Calu3 (cell line): ENCODE measurements around the gene DNAH7. TPM values are rescaled to one million over a fixed set of nuclear protein-coding genes. Genes with fewer than 3 reads are reported as not detected.

Experiments
- BruUV-seq: library from RNA; stranded (reverse); fragments of 400-500 nt; replicated peaks from 2 replicates; lab custom pipeline; 2021; lab: Mats Ljungman, UMichigan
- CTCF ChIA-PET: fragments of 300-600 bp; sonication (Branson Sonifier 250); formaldehyde crosslinking; loops from one replicate; lab custom pipeline; 2022; ENCODE audit warnings: antibody characterized with exemption; lab: Charles Lee
- DNase-seq: peaks from one replicate; pipeline ENCODE4 v3.0.0; 2022
- H3K27ac Mint-ChIP-seq: one replicate; pipeline ENCODE4 v1.8.0; 2022; ENCODE audit warnings: mixed read lengths; ENCODE audit not compliant: unreplicated experiment
- H3K27me3 Mint-ChIP-seq: one replicate; pipeline ENCODE4 v1.8.0; 2022; ENCODE audit warnings: mixed read lengths; ENCODE audit not compliant: unreplicated experiment
- H3K36me3 Mint-ChIP-seq: one replicate; pipeline ENCODE4 v1.8.0; 2022; ENCODE audit warnings: mild to moderate bottlenecking, moderate library complexity, mixed read lengths; ENCODE audit not compliant: insufficient read depth, unreplicated experiment
- H3K4me1 Mint-ChIP-seq: one replicate; pipeline ENCODE4 v1.8.0; 2022; ENCODE audit warnings: mild to moderate bottlenecking, low read depth, mixed read lengths; ENCODE audit not compliant: unreplicated experiment
- H3K4me3 Mint-ChIP-seq: one replicate; pipeline ENCODE4 v1.8.0; 2022; ENCODE audit warnings: mild to moderate bottlenecking, low read depth, moderate library complexity, mixed read lengths; ENCODE audit not compliant: unreplicated experiment
- H3K9me3 Mint-ChIP-seq: one replicate; pipeline ENCODE4 v1.8.0; 2022; ENCODE audit warnings: low read depth, mixed read lengths; ENCODE audit not compliant: unreplicated experiment
- CTCF ChIP-seq: fragments of 200-600 bp; IDR thresholded peaks from one replicate; pipeline ENCODE4 v1.8.0; 2022; ENCODE audit warnings: antibody characterized with exemption; ENCODE audit not compliant: unreplicated experiment
- intact Hi-C: fragments of 100-400 bp; cut with micrococcal nuclease; formaldehyde crosslinking; loops from one replicate; pipeline ENCODE4 v1.10.0; 2022; ENCODE audit not compliant: unreplicated experiment
- total RNA-seq: library from RNA; stranded (reverse); gene quantifications from 2 replicates; pipeline ENCODE4 v1.2.3, GENCODE V29; 2022

DNAH7 gene
- total RNA-seq, 1 experiment from 2014 or later = 2.5 TPM

- H3K4me3 Mint-ChIP-seq = no peak overlapping the region
- no peaks in the 10 kb centered on the region for H3K9me3 Mint-ChIP-seq
- CTCF ChIA-PET = no interaction called here
Observed at GRCh38 chr2:195711478-195711877, 357.2 kb downstream of the DNAH7 start.

GRCh38 chr2:195709901-195710806 is 358.5 kb downstream of the DNAH7 start:
- H3K4me3 Mint-ChIP-seq = no peak overlapping the region
- no peak for DNase-seq
- TF ChIP-seq CTCF = no peak
- H3K9me3 Mint-ChIP-seq = no peaks in the 10 kb centered on the region
- peaks cover 9% of the 10 kb centered on the region for H3K4me1 Mint-ChIP-seq
- no peaks in the 10 kb centered on the region for H3K36me3 Mint-ChIP-seq
- CTCF ChIA-PET = no interaction called here
- H3K27ac Mint-ChIP-seq = no peak overlapping the region
- no TSS peak for BruUV-seq
- intact Hi-C loops = no loop called here
- H3K27me3 Mint-ChIP-seq = no peaks in the 10 kb centered on the region

More at GRCh38 chr2:195711478-195711877, 357.2 kb downstream of the DNAH7 start:
- no TSS peak for BruUV-seq
- Mint-ChIP-seq H3K27me3 (no peaks in the 10 kb centered on the region), H3K4me1 (peaks cover 9% of the 10 kb centered on the region), H3K27ac (no peak overlapping the region), H3K36me3 (no peaks in the 10 kb centered on the region)
- intact Hi-C loops = no loop called here
- TF ChIP-seq CTCF = no peak
- DNase-seq = no peak

- no TSS peak for BruUV-seq
- TF ChIP-seq CTCF = no peak
- no peaks in the 10 kb centered on the region for H3K27me3 Mint-ChIP-seq
Observed at GRCh38 chr2:195706161-195706900, 362.3 kb downstream of the DNAH7 start.

GRCh38 chr2:195700480-195700879 is 368.2 kb downstream of the DNAH7 start:
- no peaks in the 10 kb centered on the region for H3K4me1 Mint-ChIP-seq
- BruUV-seq = no TSS peak
- DNase-seq = no peak
- intact Hi-C loops = no loop called here
- no peak for TF ChIP-seq CTCF
- CTCF ChIA-PET = no interaction called here
- H3K36me3 Mint-ChIP-seq = no peaks in the 10 kb centered on the region
- H3K9me3 Mint-ChIP-seq = peaks cover 4% of the 10 kb centered on the region
- H3K27me3 Mint-ChIP-seq = no peaks in the 10 kb centered on the region
- H3K27ac Mint-ChIP-seq = no peak overlapping the region
- H3K4me3 Mint-ChIP-seq = no peak overlapping the region

More at GRCh38 chr2:195706161-195706900, 362.3 kb downstream of the DNAH7 start:
- Mint-ChIP-seq H3K27ac (no peak overlapping the region), H3K36me3 (no peaks in the 10 kb centered on the region), H3K4me3 (no peak overlapping the region), H3K9me3 (no peaks in the 10 kb centered on the region), H3K4me1 (no peaks in the 10 kb centered on the region)
- intact Hi-C loops = no loop called here
- no peak for DNase-seq
- CTCF ChIA-PET = no interaction called here
